H4 (cell line): ENCODE measurements around the gene ZNF567. TPM values are rescaled to one million over a fixed set of nuclear protein-coding genes. Genes with fewer than 3 reads are reported as not detected.

Experiments
- DNase-seq: peaks from one replicate; pipeline ENCODE4 v3.0.0-alpha.2; 2015; ENCODE audit warnings: low spot score
- total RNA-seq: library from RNA; depleted of rRNA; stranded (reverse); fragments of >200 nt; shearing (Covaris generic); gene quantifications from 2 replicates; pipeline ENCODE4 v1.2.3, GENCODE V29; 2014; rRNA removed

Gene ZNF567
- total RNA-seq, 1 experiment from 2014 or later, result 8.1 TPM

DNA sequence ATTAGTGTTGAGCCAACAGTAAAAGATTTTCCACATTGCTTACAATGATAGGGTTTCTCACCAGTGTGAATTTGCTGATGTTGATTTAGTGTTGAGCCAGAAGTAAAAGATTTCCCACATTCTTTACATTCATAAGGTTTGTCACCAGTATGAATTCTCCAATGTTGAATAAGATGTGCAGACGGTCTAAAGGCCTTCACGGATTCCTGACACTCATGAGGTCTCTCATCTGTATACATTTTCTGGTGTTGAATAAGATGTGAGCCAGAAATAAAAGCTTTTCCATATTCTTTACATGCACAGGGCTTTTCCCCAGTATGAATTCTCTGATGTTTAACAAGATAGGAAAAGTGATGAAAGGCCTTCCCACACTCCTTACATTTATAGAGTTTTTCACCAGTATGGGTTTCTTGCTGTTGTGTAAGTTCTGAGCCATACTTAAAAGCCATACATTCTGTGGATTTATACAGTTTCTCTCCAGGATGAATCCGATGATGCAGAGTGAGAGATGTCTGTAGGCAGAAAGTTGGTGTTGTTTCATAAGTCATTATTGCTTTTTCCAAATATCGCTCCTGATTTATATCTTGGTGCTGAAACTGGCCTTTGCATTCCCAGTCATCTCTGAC is 62.8 kb downstream of the ZNF567 start:
- DNase-seq, result no peak

Other genes with a start within 250 kb of the ZNF567 start
- 7.3 and 11.9 TPM in 2 replicates for gene ZNF566, start 198.1 kb upstream of the ZNF567 start, total RNA-seq
- gene ZNF260, start 159.3 kb upstream of the ZNF567 start, total RNA-seq, result 9.3 and 13.2 TPM in 2 replicates
- 2.7 and 3.7 TPM in 2 replicates for gene ZNF529, start 114.3 kb upstream of the ZNF567 start, total RNA-seq
- gene ZNF382, start 82.3 kb upstream of the ZNF567 start, total RNA-seq, result 0.06 and 0.21 TPM in 2 replicates
- gene ZNF461, start 20.8 kb upstream of the ZNF567 start, total RNA-seq, result 6.7 and 10.1 TPM in 2 replicates
- gene ZNF850, start 85.2 kb downstream of the ZNF567 start, total RNA-seq, result 6.3 and 7.0 TPM in 2 replicates
- 0.27 and 1.2 TPM in 2 replicates for gene ZNF790, start 150.8 kb downstream of the ZNF567 start, total RNA-seq
- gene ZNF345, start 163.3 kb downstream of the ZNF567 start, total RNA-seq, result 0.08 and 0.64 TPM in 2 replicates
- gene ZNF829, start 228.7 kb downstream of the ZNF567 start, total RNA-seq, result 0.91 TPM in 1 of 2 replicates, not detected in the other
- gene ZNF568, start 228.7 kb downstream of the ZNF567 start, total RNA-seq, result 3.0 and 4.6 TPM in 2 replicates